Esophagus squamous epithelium (tissue), 5 donors: Measurements from ENCODE around the gene GALNTL6. TPM values are rescaled to one million over a fixed set of nuclear protein-coding genes. Genes with fewer than 3 reads are reported as not detected.
"Not testable (repeated sequence)": the region's sequence is repeated elsewhere in the genome, so short reads cannot be mapped to it uniquely, and the experiment has no call there.

Source experiments
- DNase-seq: peaks from one replicate; lab custom pipeline; 2025; lab: John Stamatoyannopoulos, UW
- H3K27ac ChIP-seq, 4 donors: fragments of 200-600 bp; sonication (generic); one replicate each; pipeline ENCODE4 v1.5.1; 2016 to 2019; ENCODE audit warnings: mild to moderate bottlenecking in 1 of 4
- H3K27me3 ChIP-seq, 4 donors: fragments of 200-600 bp; sonication (generic); 1 replicate in 3 of 4; 2 replicates in 1 of 4; pipeline versions ENCODE4 v1.5.1 to v1.6.0; 2017 to 2021; ENCODE audit warnings: antibody characterized with exemption in 1 of 4
- H3K36me3 ChIP-seq, 3 donors: fragments of 200-600 bp; sonication (generic); one replicate each; pipeline ENCODE4 v1.5.1; 2016 to 2019
- H3K4me1 ChIP-seq, 3 donors: fragments of 200-600 bp; sonication (generic); one replicate each; pipeline ENCODE4 v1.5.1; 2017 to 2019
- H3K4me3 ChIP-seq, 4 donors: fragments of 200-600 bp; sonication (generic); 1 replicate in 3 of 4; 2 replicates in 1 of 4; pipeline ENCODE4 v1.5.1; 2016 to 2019; ENCODE audit warnings: mild to moderate bottlenecking in 2 of 4, moderate library complexity in 1 of 4
- H3K9me3 ChIP-seq, 3 donors: fragments of 200-600 bp; sonication (generic); one replicate each; pipeline ENCODE4 v1.5.1; 2016 to 2019
- CTCF ChIP-seq, 6 experiments: fragments of 450-650 bp in 4 of 6; fragments of 200-600 bp in 2 of 6; sonication (generic) in 2 of 6; IDR thresholded peaks; one replicate each; pipeline ENCODE4 v1.5.1; 2016 to 2019; ENCODE audit warnings: antibody characterized with exemption in 6 of 6, mild to moderate bottlenecking in 4 of 6, moderate library complexity in 4 of 6
- POLR2A ChIP-seq, 4 donors: fragments of 450-650 bp; IDR thresholded peaks; one replicate each; pipeline ENCODE4 v1.6.1; 2017; ENCODE audit warnings: antibody characterized with exemption in 4 of 4, mild to moderate bottlenecking in 4 of 4, moderate library complexity in 3 of 4
- WGBS, 2 donors: methylation state at CpG; one replicate each; pipeline ENCODE4 v1.1.5; 2018; 5-methylcytosine and 5-hydroxymethylcytosine counted together
- intact Hi-C: fragments of 100-400 bp; cut with DNase I; formaldehyde crosslinking; loops from one replicate; pipeline ENCODE4 v1.15.0; 2022
- total RNA-seq, 4 donors: library from RNA; depleted of rRNA; stranded (reverse); fragments of >200 nt; gene quantifications; one replicate each; pipeline ENCODE4 v1.1.0, GENCODE V29; 2016
- donor health status: DM: yes; HTN: yes; CAD: no.

The GALNTL6 gene
- total RNA-seq, 4 donors from 2014 or later, result 0.12 TPM; not detected in 3

GRCh38 chr4:172951679-172952451 lies 1138.7 kb downstream of the GALNTL6 start:
- H3K36me3 ChIP-seq, result no peaks in the 10 kb centered on the region
- no peaks in the 10 kb centered on the region for H3K27me3 ChIP-seq
- no peak for DNase-seq
- intact Hi-C loops, result no loop called here
- no peaks in the 10 kb centered on the region for H3K9me3 ChIP-seq
- TF ChIP-seq CTCF (IDR thresholded peaks at IDR 0.05) (no peak), POLR2A (IDR thresholded peaks at IDR 0.05) (no peak)
- no peak overlapping the region for H3K27ac ChIP-seq
- no peak overlapping the region for H3K4me3 ChIP-seq
- 91 to 92% methylated on average over 6 to 9 of the region's 11 CpGs for whole genome bisulfite sequencing, 2 donors
- H3K4me1 ChIP-seq, result no peaks in the 10 kb centered on the region

GRCh38 chr4:172953896-172954568 lies 1140.8 kb downstream of the GALNTL6 start:
- H3K4me1 ChIP-seq, result no peaks in the 10 kb centered on the region
- H3K36me3 ChIP-seq, result no peaks in the 10 kb centered on the region
- no peak for DNase-seq
- intact Hi-C loops, result no loop called here
- H3K27me3 ChIP-seq, result no peaks in the 10 kb centered on the region
- H3K4me3 ChIP-seq, result no peak overlapping the region
- TF ChIP-seq CTCF (IDR thresholded peaks at IDR 0.05), result no peak
- no peak for TF ChIP-seq POLR2A (IDR thresholded peaks at IDR 0.05)
- H3K9me3 ChIP-seq, result no peaks in the 10 kb centered on the region
- WGBS, 2 donors, result 46 to 68% methylated on average over 5 of the region's 5 CpGs
- no peak overlapping the region for H3K27ac ChIP-seq

- H3K4me3 ChIP-seq, H3K9me3 ChIP-seq, intact Hi-C loops, H3K36me3 ChIP-seq, H3K27ac ChIP-seq, H3K27me3 ChIP-seq, H3K4me1 ChIP-seq, DNase-seq: not testable (repeated sequence)
- WGBS, 2 donors, result 88 to 90% methylated on average over 3 of the region's 3 CpGs
Observed at GRCh38 chr4:172956340-172956739, 1143.1 kb downstream of the GALNTL6 start.

GRCh38 chr4:172957216-172957615 lies 1144.0 kb downstream of the GALNTL6 start:
- H3K4me1 ChIP-seq, result peaks cover 0 to 6% (median 0%) of the 10 kb centered on the region in 3 donors
- no peak for DNase-seq
- H3K9me3 ChIP-seq, result no peaks in the 10 kb centered on the region
- intact Hi-C loops, result no loop called here
- no peaks in the 10 kb centered on the region for H3K27me3 ChIP-seq
- H3K27ac ChIP-seq, result no peak overlapping the region
- no peaks in the 10 kb centered on the region for H3K36me3 ChIP-seq
- no peak overlapping the region for H3K4me3 ChIP-seq
- 82 to 87% methylated on average over 4 of the region's 4 CpGs for WGBS, 2 donors
- TF ChIP-seq CTCF (IDR thresholded peaks at IDR 0.05), result no peak
- no peak for TF ChIP-seq POLR2A (IDR thresholded peaks at IDR 0.05)

- intact Hi-C loops, result no loop called here
- Histone ChIP-seq H3K27ac (peak overlapping the region in 3 of 4 donors; percentile 53 to 69 (median 60)), H3K9me3 (no peaks in the 10 kb centered on the region), H3K36me3 (no peaks in the 10 kb centered on the region), H3K27me3 (peaks cover 0 to 13% (median 0%) of the 10 kb centered on the region in 4 donors), H3K4me3 (peak overlapping the region in 1 of 4 donors; percentile 35), H3K4me1 (peaks cover 0 to 17% (median 4%) of the 10 kb centered on the region in 3 donors)
- TF ChIP-seq CTCF (IDR thresholded peaks at IDR 0.05) (no peak), POLR2A (IDR thresholded peaks at IDR 0.05) (no peak)
- no peak for DNase-seq
- 23 to 37% methylated on average over 10 of the region's 10 CpGs for WGBS, 2 donors
Observed at GRCh38 chr4:172962564-172963353, 1149.6 kb downstream of the GALNTL6 start.
